Caco-2 (cell line): Measurements from ENCODE around the gene OGA. TPM values are rescaled to one million over a fixed set of nuclear protein-coding genes. Genes with fewer than 3 reads are reported as not detected.
A peak's percentile ranks its signal among the peaks of the same experiment; 100 is the strongest.

Experiments used
- BruUV-seq: library from RNA; stranded (reverse); fragments of 400-500 nt; replicated peaks from 2 replicates; lab custom pipeline; 2021; lab: Mats Ljungman, UMichigan
- CTCF ChIA-PET: fragments of 300-600 bp; sonication (Branson Sonifier 250); formaldehyde crosslinking; loops from one replicate; lab custom pipeline; 2022; ENCODE audit warnings: antibody characterized with exemption; lab: Charles Lee
- POLR2A ChIA-PET: fragments of 300-600 bp; sonication (Branson Sonifier 250); formaldehyde crosslinking; loops from one replicate; lab custom pipeline; 2022; ENCODE audit warnings: antibody characterized with exemption; lab: Charles Lee
- DNase-seq, 2 experiments: peaks; one replicate each; pipeline versions ENCODE4 v3.0.0 to v3.0.0-alpha.2; 2020 to 2022
- H3K27me3 ChIP-seq: replicated peaks from 2 replicates; pipeline ENCODE4 v1.6.0; 2011; ENCODE audit warnings: low read length; ENCODE audit not compliant: control insufficient read depth, insufficient read depth
- H3K36me3 ChIP-seq: 2 replicates; pipeline ENCODE4 v1.5.1; 2011; ENCODE audit warnings: low read length; ENCODE audit not compliant: control insufficient read depth, insufficient read depth
- H3K4me1 ChIP-seq: fragments of 250-450 bp; sonication (Bioruptor Pico); 2 replicates; pipeline ENCODE4 v1.5.1; 2020; ENCODE audit warnings: mild to moderate bottlenecking
- H3K4me3 ChIP-seq: 2 replicates; pipeline ENCODE4 v1.5.1; 2011; ENCODE audit warnings: low read depth, mild to moderate bottlenecking, control low read depth, low read length
- H3K9me3 ChIP-seq: fragments of 250-450 bp; sonication (Bioruptor Pico); 2 replicates; pipeline ENCODE4 v1.5.1; 2020; ENCODE audit warnings: mild to moderate bottlenecking, moderate library complexity
- H3K27ac Mint-ChIP-seq: one replicate; pipeline ENCODE4 v1.8.0; 2022; ENCODE audit warnings: mixed read lengths; ENCODE audit not compliant: unreplicated experiment
- H3K27me3 Mint-ChIP-seq: one replicate; pipeline ENCODE4 v1.8.0; 2022; ENCODE audit warnings: mixed read lengths; ENCODE audit not compliant: insufficient read depth, unreplicated experiment
- H3K36me3 Mint-ChIP-seq: one replicate; pipeline ENCODE4 v1.8.0; 2022; ENCODE audit warnings: mild to moderate bottlenecking, mixed read lengths; ENCODE audit not compliant: insufficient read depth, unreplicated experiment
- H3K4me1 Mint-ChIP-seq: one replicate; pipeline ENCODE4 v1.8.0; 2022; ENCODE audit warnings: low read depth, mixed read lengths; ENCODE audit not compliant: unreplicated experiment
- H3K4me3 Mint-ChIP-seq: one replicate; pipeline ENCODE4 v1.8.0; 2022; ENCODE audit warnings: mild to moderate bottlenecking, moderate library complexity, mixed read lengths; ENCODE audit not compliant: unreplicated experiment
- H3K9me3 Mint-ChIP-seq: one replicate; pipeline ENCODE4 v1.8.0; 2022; ENCODE audit warnings: mixed read lengths; ENCODE audit not compliant: unreplicated experiment
- intact Hi-C: fragments of 100-400 bp; cut with micrococcal nuclease; formaldehyde crosslinking; loops from one replicate; pipeline ENCODE4 v1.10.0; 2022; ENCODE audit not compliant: unreplicated experiment
- total RNA-seq: library from RNA; stranded (reverse); gene quantifications from 2 replicates; pipeline ENCODE4 v1.2.3, GENCODE V29; 2022
- TF ChIP-seq, protein P1 (sequence below), 2 experiments: fragments of 200-600 bp in 1 of 2; IDR thresholded peaks; 1 replicate in 1 of 2; 2 replicates in 1 of 2; pipeline versions ENCODE4 v1.5.1 to v1.8.0; 2011 to 2022; ENCODE audit warnings: antibody characterized with exemption in 1 of 2, control low read depth in 1 of 2, inconsistent platforms in 1 of 2, low read depth in 1 of 2, low read length in 1 of 2, mild to moderate bottlenecking in 1 of 2, moderate library complexity in 1 of 2; ENCODE audit not compliant: insufficient read depth in 1 of 2, severe bottlenecking in 1 of 2, unreplicated experiment in 1 of 2

OGA gene
- total RNA-seq, 1 experiment from 2014 or later: 76.9 TPM

DNA sequence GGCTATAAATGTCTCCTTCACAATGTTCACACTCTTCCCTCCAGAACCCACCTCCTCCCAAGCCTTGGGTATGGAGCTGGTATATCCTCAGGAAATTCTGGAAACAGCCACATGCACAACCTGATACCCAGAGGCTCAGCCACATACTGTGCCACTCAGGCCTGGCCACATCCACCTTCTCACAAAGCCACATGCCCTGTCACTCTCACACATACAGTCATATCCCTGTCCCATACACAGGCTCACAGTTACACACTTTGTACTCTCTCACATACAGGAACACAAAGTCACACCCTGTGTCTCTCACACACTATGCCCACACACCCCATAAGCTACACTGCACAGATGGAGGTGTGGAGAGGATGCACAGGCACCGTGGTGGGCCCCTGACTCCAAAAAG lies 15.2 kb upstream of the OGA start:
- intact Hi-C loops: no loop called here
- ChIA-PET POLR2A (no interaction called here), CTCF (interaction anchor here (0.8 kb wide), 2 partner anchors 15 to 177 kb away, joined by 3 read pairs; no protein-coding TSS in a partner anchor)
- TF ChIP-seq, protein P1, sequence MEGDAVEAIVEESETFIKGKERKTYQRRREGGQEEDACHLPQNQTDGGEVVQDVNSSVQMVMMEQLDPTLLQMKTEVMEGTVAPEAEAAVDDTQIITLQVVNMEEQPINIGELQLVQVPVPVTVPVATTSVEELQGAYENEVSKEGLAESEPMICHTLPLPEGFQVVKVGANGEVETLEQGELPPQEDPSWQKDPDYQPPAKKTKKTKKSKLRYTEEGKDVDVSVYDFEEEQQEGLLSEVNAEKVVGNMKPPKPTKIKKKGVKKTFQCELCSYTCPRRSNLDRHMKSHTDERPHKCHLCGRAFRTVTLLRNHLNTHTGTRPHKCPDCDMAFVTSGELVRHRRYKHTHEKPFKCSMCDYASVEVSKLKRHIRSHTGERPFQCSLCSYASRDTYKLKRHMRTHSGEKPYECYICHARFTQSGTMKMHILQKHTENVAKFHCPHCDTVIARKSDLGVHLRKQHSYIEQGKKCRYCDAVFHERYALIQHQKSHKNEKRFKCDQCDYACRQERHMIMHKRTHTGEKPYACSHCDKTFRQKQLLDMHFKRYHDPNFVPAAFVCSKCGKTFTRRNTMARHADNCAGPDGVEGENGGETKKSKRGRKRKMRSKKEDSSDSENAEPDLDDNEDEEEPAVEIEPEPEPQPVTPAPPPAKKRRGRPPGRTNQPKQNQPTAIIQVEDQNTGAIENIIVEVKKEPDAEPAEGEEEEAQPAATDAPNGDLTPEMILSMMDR (IDR thresholded peaks at IDR 0.05; ENCODE audit: insufficient read depth in 1 of 2, low read depth in 1 of 2, low read length in 1 of 2, severe bottlenecking in 1 of 2, unreplicated experiment in 1 of 2): no peak
- peaks cover 23% of the 10 kb centered on the region for H3K4me1 ChIP-seq
- Mint-ChIP-seq H3K4me3 (no peak overlapping the region), H3K27me3 (no peaks in the 10 kb centered on the region), H3K4me1 (peaks cover 9% of the 10 kb centered on the region), H3K36me3 (peaks cover 11% of the 10 kb centered on the region), H3K27ac (no peak overlapping the region), H3K9me3 (no peaks in the 10 kb centered on the region)
- no peak overlapping the region for H3K4me3 ChIP-seq
- H3K36me3 ChIP-seq: peaks cover 3% of the 10 kb centered on the region; the same call in 1 of the 2 replicates
- H3K27me3 ChIP-seq: no peaks in the 10 kb centered on the region
- no TSS peak for BruUV-seq
- DNase-seq: peak in 1 of 2 experiments; percentile 1
- no peaks in the 10 kb centered on the region for H3K9me3 ChIP-seq

DNA sequence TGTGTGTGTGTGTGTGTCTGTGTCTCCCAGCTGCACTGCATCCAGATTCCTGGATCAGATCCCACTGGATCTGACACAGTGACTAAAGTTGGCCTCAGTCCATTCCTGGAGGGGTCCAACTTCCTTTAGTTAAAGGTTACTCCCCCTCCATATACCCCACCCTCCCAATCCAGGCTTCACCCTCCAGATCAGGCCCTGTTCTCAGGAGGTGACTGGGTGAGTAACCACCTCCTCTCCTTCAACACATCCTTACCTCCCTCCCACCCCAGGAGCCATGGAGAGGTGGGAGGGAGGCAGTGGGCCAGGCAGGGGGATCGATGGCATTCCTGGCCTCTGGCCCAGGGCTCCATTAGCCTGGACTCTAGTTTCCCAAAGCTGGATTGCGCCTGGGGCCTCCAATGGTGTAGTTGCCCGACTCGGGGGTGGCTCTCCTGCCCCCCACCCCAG lies 14.1 kb upstream of the OGA start:
- CTCF ChIA-PET: interaction anchor here (0.7 to 0.8 kb wide), 3 partner anchors 178 to 286 kb away, joined by 3 to 4 read pairs (median 3); no protein-coding TSS in a partner anchor
- intact Hi-C loops: no loop called here
- H3K27me3 ChIP-seq: no peaks in the 10 kb centered on the region

DNA sequence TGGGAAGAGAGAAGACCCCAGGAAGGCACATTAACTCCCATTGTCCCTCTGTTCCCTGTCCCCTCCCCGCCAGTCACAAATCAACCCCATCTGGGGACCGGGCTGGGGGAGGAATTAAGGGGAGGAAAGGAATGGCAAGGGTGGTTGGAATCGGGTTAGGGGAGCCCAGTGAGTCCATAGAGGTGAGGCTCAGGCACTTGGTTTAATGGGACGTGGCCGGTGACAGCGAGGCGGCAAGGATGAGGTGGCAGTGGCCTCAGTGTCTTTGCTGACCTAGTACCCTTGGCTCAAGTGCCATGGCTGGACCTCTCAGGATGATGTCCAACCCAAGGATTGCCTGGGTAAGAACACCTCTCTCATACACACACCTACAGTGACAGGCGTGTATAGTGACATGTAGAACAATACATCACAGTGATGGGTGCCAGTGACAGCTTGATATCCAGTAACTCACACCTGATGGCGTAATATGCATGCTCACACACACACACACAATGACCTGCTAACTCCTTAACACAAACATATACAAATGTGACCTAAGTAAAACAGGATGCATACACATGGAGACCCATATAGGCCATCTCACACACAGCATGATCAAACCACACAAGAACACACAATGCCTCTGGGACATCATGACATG lies 13.0 kb upstream of the OGA start:
- no peak overlapping the region for H3K4me3 ChIP-seq
- no peaks in the 10 kb centered on the region for H3K9me3 Mint-ChIP-seq
- H3K4me3 Mint-ChIP-seq: no peak overlapping the region
- POLR2A ChIA-PET: no interaction called here
- no peak overlapping the region for H3K27ac Mint-ChIP-seq
- BruUV-seq: no TSS peak
- TF ChIP-seq, protein P1 (IDR thresholded peaks at IDR 0.05; ENCODE audit: insufficient read depth in 1 of 2, low read depth in 1 of 2, low read length in 1 of 2, severe bottlenecking in 1 of 2, unreplicated experiment in 1 of 2): no peak
- H3K36me3 ChIP-seq: peaks cover 3% of the 10 kb centered on the region; the same call in 1 of the 2 replicates
- H3K27me3 Mint-ChIP-seq: no peaks in the 10 kb centered on the region
- no peaks in the 10 kb centered on the region for H3K27me3 ChIP-seq
- peaks cover 22% of the 10 kb centered on the region for H3K36me3 Mint-ChIP-seq
- DNase-seq: peak in 1 of 2 experiments; percentile 26
- CTCF ChIA-PET: no interaction called here
- H3K9me3 ChIP-seq: no peaks in the 10 kb centered on the region
- no peaks in the 10 kb centered on the region for H3K4me1 Mint-ChIP-seq
- intact Hi-C loops: no loop called here
- peaks cover under 1% of the 10 kb centered on the region for H3K4me1 ChIP-seq

More for the DNA sequence above, 14.1 kb upstream of the OGA start:
- no TSS peak for BruUV-seq
- H3K4me1 Mint-ChIP-seq: no peaks in the 10 kb centered on the region
- POLR2A ChIA-PET: no interaction called here
- Histone ChIP-seq H3K4me3 (no peak overlapping the region), H3K36me3 (peaks cover 3% of the 10 kb centered on the region; the same call in 1 of the 2 replicates), H3K4me1 (peaks cover 11% of the 10 kb centered on the region), H3K9me3 (no peaks in the 10 kb centered on the region)
- no peaks in the 10 kb centered on the region for H3K9me3 Mint-ChIP-seq
- H3K36me3 Mint-ChIP-seq: peaks cover 17% of the 10 kb centered on the region
- DNase-seq: peak in 1 of 2 experiments; percentile 20
- TF ChIP-seq, protein P1 (IDR thresholded peaks at IDR 0.05; ENCODE audit: insufficient read depth in 1 of 2, low read depth in 1 of 2, low read length in 1 of 2, severe bottlenecking in 1 of 2, unreplicated experiment in 1 of 2): no peak
- no peak overlapping the region for H3K27ac Mint-ChIP-seq
- no peak overlapping the region for H3K4me3 Mint-ChIP-seq
- no peaks in the 10 kb centered on the region for H3K27me3 Mint-ChIP-seq
